MM.1S (cell line): Measurements from ENCODE around the gene IL22RA1.

ENCODE experiments used
- CTCF ChIP-seq: fragments of 300-600 bp; sonication (generic); IDR thresholded peaks from 2 replicates; pipeline ENCODE4 v1.5.1; 2016; ENCODE audit warnings: antibody characterized with exemption, low read length, mixed read lengths
- EZH2phosphoT487 ChIP-seq: fragments of 300-600 bp; sonication (generic); IDR thresholded peaks from 2 replicates; pipeline ENCODE4 v1.6.1; 2018; ENCODE audit warnings: antibody characterized with exemption, low read length

- TF ChIP-seq CTCF (no peak), EZH2phosphoT487 (no peak)
Measured at GRCh38 chr1:24189528-24189927, 46.6 kb upstream of the IL22RA1 start.
